Breast epithelium (tissue), 4 donors: ENCODE results near the gene FBXL3. TPM values are rescaled to one million over a fixed set of nuclear protein-coding genes. Genes with fewer than 3 reads are reported as not detected.

ENCODE experiments used
- DNase-seq, 2 donors: peaks; one replicate each; pipeline ENCODE4 v3.0.0-alpha.2; 2019; ENCODE audit warnings: low spot score in 2 of 2
- H3K27ac ChIP-seq, 2 donors: fragments of 200-600 bp; sonication (generic) in 1 of 2; one replicate each; pipeline ENCODE4 v1.5.1; 2016 to 2019; ENCODE audit warnings: mild to moderate bottlenecking in 1 of 2
- H3K27me3 ChIP-seq, 2 donors: fragments of 200-600 bp; sonication (generic) in 1 of 2; one replicate each; pipeline versions ENCODE4 v1.5.1 to v1.6.0; 2017 to 2019; ENCODE audit warnings: control low read depth in 1 of 2, mild to moderate bottlenecking in 1 of 2
- H3K36me3 ChIP-seq: fragments of 200-600 bp; one replicate; pipeline ENCODE4 v1.5.1; 2019
- H3K4me1 ChIP-seq, 2 donors: fragments of 200-600 bp; sonication (generic); one replicate each; pipeline ENCODE4 v1.5.1; 2016 to 2019; ENCODE audit warnings: control low read depth in 1 of 2
- H3K4me3 ChIP-seq, 3 donors: fragments of 200-600 bp; sonication (generic); 1 replicate in 2 of 3; 2 replicates in 1 of 3; pipeline ENCODE4 v1.5.1; 2016 to 2019; ENCODE audit warnings: mild to moderate bottlenecking in 3 of 3, moderate library complexity in 2 of 3
- H3K9me3 ChIP-seq, 2 donors: fragments of 200-600 bp; sonication (generic) in 1 of 2; one replicate each; pipeline ENCODE4 v1.5.1; 2016 to 2019; ENCODE audit warnings: control low read depth in 1 of 2
- POLR2A ChIP-seq: fragments of 450-650 bp; IDR thresholded peaks from one replicate; pipeline ENCODE4 v1.6.1; 2016; ENCODE audit warnings: antibody characterized with exemption, mild to moderate bottlenecking, moderate library complexity
- POLR2AphosphoS5 ChIP-seq, 3 donors: sonication (generic); formaldehyde crosslinking; IDR thresholded peaks; one replicate each; pipeline ENCODE4 v1.6.1; 2017; ENCODE audit warnings: antibody characterized with exemption in 3 of 3
- intact Hi-C: fragments of 100-400 bp; cut with DNase I; formaldehyde crosslinking; loops from one replicate; pipeline ENCODE4 v1.15.1; 2023; ENCODE audit warnings: low total_unique reads
- total RNA-seq, 3 donors: library from RNA; depleted of rRNA; stranded (reverse); fragments of >200 nt; gene quantifications; one replicate each; pipeline ENCODE4 v1.1.0, GENCODE V29; 2016
- TF ChIP-seq, protein P1 (sequence below), 3 donors: fragments of 450-650 bp; IDR thresholded peaks; one replicate each; pipeline ENCODE4 v1.5.1; 2016 to 2017; ENCODE audit warnings: antibody characterized with exemption in 3 of 3, mild to moderate bottlenecking in 3 of 3, moderate library complexity in 3 of 3

The FBXL3 gene
- total RNA-seq, 3 donors from 2014 or later = 110 to 129 (median 128) TPM

DNA sequence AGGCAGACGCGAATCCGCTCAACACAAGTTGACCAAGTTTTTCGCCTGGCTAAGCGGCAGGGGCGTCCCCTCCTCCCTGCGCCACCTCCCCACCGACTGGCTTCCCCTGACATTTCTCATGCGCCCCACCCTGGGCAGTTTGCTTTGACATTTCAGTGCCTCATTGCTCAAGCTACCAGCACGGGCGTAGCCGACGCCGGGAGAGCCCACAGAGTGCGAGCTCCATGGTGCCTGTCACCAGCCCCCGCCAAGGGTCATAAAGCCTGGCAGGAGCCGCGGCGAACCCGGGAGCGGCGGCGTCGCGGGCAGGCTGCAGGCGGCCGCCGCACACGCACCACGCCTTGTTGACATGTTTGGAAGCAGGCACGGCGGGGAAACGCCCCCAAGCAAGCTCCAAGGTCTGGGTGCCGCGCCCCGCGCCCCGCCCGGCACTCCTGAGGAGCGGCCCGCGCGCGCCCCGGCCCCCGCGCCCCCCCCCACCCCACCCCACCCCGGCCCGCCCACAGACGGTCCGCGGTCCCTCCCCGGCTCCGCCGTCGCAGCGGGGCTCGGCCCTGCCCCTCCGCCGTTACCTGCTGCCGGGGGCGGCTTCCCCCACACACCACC is 601 bp downstream of the FBXL3 start:
- DNase-seq = peak; percentile 69 to 85
- no peaks in the 10 kb centered on the region for H3K36me3 ChIP-seq
- no peaks in the 10 kb centered on the region for H3K27me3 ChIP-seq
- peak overlapping the region; percentile 99 for H3K27ac ChIP-seq
- intact Hi-C loops = loop anchor here (2.0 kb wide), 1 partner anchor 78 kb away; the partner anchor contains the start of gene ACOD1
- peak overlapping the region; percentile 92 to 100 (median 97) for H3K4me3 ChIP-seq
- TF ChIP-seq POLR2A (no peak), POLR2AphosphoS5 (IDR thresholded peaks at IDR 0.05) (peak in 2 of 3 donors; percentile 25 to 52)
- TF ChIP-seq, protein P1, sequence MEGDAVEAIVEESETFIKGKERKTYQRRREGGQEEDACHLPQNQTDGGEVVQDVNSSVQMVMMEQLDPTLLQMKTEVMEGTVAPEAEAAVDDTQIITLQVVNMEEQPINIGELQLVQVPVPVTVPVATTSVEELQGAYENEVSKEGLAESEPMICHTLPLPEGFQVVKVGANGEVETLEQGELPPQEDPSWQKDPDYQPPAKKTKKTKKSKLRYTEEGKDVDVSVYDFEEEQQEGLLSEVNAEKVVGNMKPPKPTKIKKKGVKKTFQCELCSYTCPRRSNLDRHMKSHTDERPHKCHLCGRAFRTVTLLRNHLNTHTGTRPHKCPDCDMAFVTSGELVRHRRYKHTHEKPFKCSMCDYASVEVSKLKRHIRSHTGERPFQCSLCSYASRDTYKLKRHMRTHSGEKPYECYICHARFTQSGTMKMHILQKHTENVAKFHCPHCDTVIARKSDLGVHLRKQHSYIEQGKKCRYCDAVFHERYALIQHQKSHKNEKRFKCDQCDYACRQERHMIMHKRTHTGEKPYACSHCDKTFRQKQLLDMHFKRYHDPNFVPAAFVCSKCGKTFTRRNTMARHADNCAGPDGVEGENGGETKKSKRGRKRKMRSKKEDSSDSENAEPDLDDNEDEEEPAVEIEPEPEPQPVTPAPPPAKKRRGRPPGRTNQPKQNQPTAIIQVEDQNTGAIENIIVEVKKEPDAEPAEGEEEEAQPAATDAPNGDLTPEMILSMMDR (IDR thresholded peaks at IDR 0.05) = no peak
- peaks cover 0 to 6% of the 10 kb centered on the region in 2 donors for H3K4me1 ChIP-seq
- no peaks in the 10 kb centered on the region for H3K9me3 ChIP-seq

DNA sequence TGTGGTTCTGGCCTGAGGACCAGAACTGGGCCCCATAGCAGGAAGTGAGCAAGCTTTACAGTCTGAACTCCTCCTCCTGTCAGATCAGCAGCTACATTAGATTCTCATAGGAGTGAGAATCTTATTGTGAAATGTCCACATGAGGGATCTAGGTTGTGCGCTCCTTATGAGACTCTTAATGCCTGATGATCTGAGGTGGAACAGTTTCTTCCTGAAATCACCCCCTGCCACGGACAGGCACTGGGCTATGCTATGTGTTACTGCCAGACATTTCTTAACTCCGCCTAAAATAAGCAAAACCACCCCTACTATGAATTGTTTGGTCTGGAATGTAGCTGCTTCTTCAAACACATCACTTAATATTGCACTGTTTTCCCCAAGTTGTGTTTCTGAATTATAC is 4.6 kb downstream of the FBXL3 start:
- Histone ChIP-seq H3K4me3 (peak overlapping the region in 1 of 3 donors; percentile 92), H3K36me3 (no peaks in the 10 kb centered on the region), H3K4me1 (peaks cover 0 to 16% of the 10 kb centered on the region in 2 donors), H3K9me3 (no peaks in the 10 kb centered on the region), H3K27ac (peak overlapping the region; percentile 26 to 56), H3K27me3 (no peaks in the 10 kb centered on the region)
- intact Hi-C loops = no loop called here
- no peak for DNase-seq
- TF ChIP-seq POLR2A (no peak), POLR2AphosphoS5 (IDR thresholded peaks at IDR 0.05) (no peak)
- TF ChIP-seq, protein P1 (IDR thresholded peaks at IDR 0.05) = no peak

DNA sequence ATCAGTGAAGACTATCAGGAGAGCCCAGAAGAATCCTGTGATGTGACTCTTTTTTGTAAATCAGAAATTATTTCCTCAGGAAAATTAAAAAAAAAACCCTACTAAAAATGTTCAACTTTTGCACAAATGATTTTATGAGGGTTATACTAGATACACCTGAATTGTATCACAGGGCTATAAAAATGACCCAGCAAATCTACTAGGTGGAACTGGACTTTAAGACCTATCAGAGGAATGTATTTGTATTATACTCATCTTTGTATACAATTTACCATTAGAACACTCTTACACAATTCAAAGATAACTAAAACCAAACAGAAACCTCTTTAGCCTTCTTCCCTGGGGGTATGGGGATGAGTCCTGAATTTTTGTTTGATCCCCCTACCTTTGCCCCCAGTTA is 7.2 kb downstream of the FBXL3 start:
- no peaks in the 10 kb centered on the region for H3K27me3 ChIP-seq
- no peak for TF ChIP-seq POLR2A
- TF ChIP-seq, protein P1 (IDR thresholded peaks at IDR 0.05) = no peak
- no peak for TF ChIP-seq POLR2AphosphoS5 (IDR thresholded peaks at IDR 0.05)
- H3K36me3 ChIP-seq = no peaks in the 10 kb centered on the region
- no peak overlapping the region for H3K4me3 ChIP-seq
- peaks cover 0 to 14% of the 10 kb centered on the region in 2 donors for H3K4me1 ChIP-seq
- H3K9me3 ChIP-seq = no peaks in the 10 kb centered on the region
- no peak for DNase-seq
- H3K27ac ChIP-seq = no peak overlapping the region
- intact Hi-C loops = no loop called here

DNA sequence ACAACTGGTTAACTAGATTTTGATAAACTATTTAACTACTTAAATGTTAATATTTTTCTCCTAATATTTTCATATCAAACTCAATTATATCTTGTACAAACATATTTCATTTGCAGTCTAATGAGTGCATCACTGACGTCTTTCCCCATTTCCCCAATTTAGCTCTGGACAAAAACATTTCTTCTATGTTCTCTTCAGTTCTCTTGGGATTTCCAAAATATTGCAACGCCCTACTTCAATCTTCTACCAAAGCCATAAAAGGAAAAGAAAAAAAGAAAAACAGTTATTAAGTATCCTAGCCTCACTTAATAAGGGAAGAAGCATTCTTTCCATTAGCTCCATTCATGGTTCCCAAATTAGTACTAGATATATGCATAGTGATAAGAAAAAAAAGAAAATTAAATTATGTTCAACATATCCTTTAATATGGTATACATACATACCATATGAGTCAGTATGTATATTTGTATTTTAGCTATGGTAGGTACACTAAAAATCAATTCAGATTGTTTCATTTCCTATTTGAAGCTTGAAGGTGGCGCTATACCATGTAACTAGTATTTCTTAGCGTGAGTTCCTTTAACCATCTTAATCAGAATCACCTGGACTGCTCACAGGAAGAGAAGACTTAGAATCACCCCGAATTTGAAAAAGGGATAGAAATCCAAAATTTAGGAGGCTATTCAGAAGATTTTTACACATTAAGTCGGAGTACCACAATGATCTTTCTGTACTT is 9.9 kb downstream of the FBXL3 start:
- no peak for DNase-seq
- Histone ChIP-seq H3K4me1 (peaks cover 0 to 11% of the 10 kb centered on the region in 2 donors), H3K27me3 (no peaks in the 10 kb centered on the region), H3K4me3 (no peak overlapping the region), H3K9me3 (no peaks in the 10 kb centered on the region), H3K27ac (peak overlapping the region; percentile 8 to 52), H3K36me3 (no peaks in the 10 kb centered on the region)
- TF ChIP-seq POLR2AphosphoS5 (IDR thresholded peaks at IDR 0.05) (no peak), POLR2A (no peak)
- TF ChIP-seq, protein P1 (IDR thresholded peaks at IDR 0.05) = no peak
- intact Hi-C loops = no loop called here

DNA sequence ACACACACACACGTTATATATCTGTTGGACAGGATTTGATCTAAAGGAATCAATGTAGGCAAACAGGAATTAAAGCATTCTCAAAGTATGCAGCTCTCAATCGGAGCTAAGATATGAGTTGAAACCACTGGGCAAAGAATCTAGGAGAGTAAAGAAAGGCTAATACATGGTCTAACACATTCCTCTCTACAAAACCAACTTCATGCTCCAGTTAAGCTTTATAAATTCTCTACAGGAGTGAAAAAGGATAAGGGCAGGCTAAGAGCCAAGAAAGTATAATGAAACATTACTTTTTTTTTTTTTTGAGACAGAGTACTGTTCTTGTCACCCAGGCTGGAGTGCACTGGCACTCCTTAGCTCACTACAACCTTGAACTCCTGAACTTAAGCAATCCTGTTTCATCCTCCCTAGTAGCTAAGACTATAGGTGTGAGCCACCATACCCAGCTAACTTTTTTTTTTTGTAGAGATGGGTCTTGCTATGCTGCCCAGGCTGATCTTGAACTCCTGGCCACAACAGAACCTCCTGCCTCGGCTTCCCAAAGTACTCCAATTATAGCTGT is 10.6 kb downstream of the FBXL3 start:
- no peak overlapping the region for H3K4me3 ChIP-seq
- H3K9me3 ChIP-seq = no peaks in the 10 kb centered on the region
- no peak for DNase-seq
- no peaks in the 10 kb centered on the region for H3K27me3 ChIP-seq
- intact Hi-C loops = no loop called here
- H3K4me1 ChIP-seq = peaks cover 0 to 11% of the 10 kb centered on the region in 2 donors
- H3K27ac ChIP-seq = peak overlapping the region; percentile 8 to 60
- TF ChIP-seq, protein P1 (IDR thresholded peaks at IDR 0.05) = no peak
- TF ChIP-seq POLR2AphosphoS5 (IDR thresholded peaks at IDR 0.05) (no peak), POLR2A (no peak)
- no peaks in the 10 kb centered on the region for H3K36me3 ChIP-seq
